Ovary (tissue), 9 donors: ENCODE data around the gene POC1A. TPM values are rescaled to one million over a fixed set of nuclear protein-coding genes. Genes with fewer than 3 reads are reported as not detected.

Source experiments
- DNase-seq, 5 donors: peaks; one replicate each; pipeline ENCODE4 v3.0.0-alpha.2; 2019 to 2020
- H3K27ac ChIP-seq, 2 donors: fragments of 200-600 bp; one replicate each; pipeline versions ENCODE4 v1.5.1 to v1.8.0; 2019 to 2022
- H3K27me3 ChIP-seq: fragments of 200-600 bp; one replicate; pipeline ENCODE4 v1.8.0; 2022
- H3K36me3 ChIP-seq: fragments of 200-600 bp; sonication (generic); one replicate; pipeline ENCODE4 v1.5.1; 2019
- H3K4me1 ChIP-seq: one replicate; pipeline ENCODE4 v1.8.1; 2013; ENCODE audit warnings: mild to moderate bottlenecking, moderate library complexity; ENCODE audit not compliant: insufficient read depth
- H3K4me3 ChIP-seq: fragments of 200-600 bp; sonication (generic); one replicate; pipeline ENCODE4 v1.5.1; 2017
- H3K9me3 ChIP-seq, 2 donors: fragments of 200-600 bp in 1 of 2; sonication (generic) in 1 of 2; one replicate each; pipeline versions ENCODE4 v1.5.1 to v1.8.1; 2013 to 2019; ENCODE audit warnings: mild to moderate bottlenecking in 1 of 2, moderate library complexity in 1 of 2
- CTCF ChIP-seq, 3 donors: fragments of 450-650 bp in 2 of 3; fragments of 200-600 bp in 1 of 3; IDR thresholded peaks; one replicate each; pipeline versions ENCODE4 v1.5.1 to v1.8.0; 2016 to 2022; ENCODE audit warnings: antibody characterized with exemption in 3 of 3, mild to moderate bottlenecking in 1 of 3
- EP300 ChIP-seq: sonication (generic); formaldehyde crosslinking; IDR thresholded peaks from one replicate; pipeline ENCODE4 v1.6.1; 2017; ENCODE audit warnings: antibody characterized with exemption
- POLR2A ChIP-seq: fragments of 450-650 bp; IDR thresholded peaks from one replicate; pipeline ENCODE4 v1.6.1; 2017; ENCODE audit warnings: antibody characterized with exemption, mild to moderate bottlenecking, moderate library complexity
- WGBS, 3 donors: extraction: QIAGEN DNeasy Blood & Tissue Kit in 1 of 3; methylation state at CpG; one replicate each; pipeline versions ENCODE4 v1.1.5 to v1.1.7; 2013 to 2017; 5-methylcytosine and 5-hydroxymethylcytosine counted together
- intact Hi-C, 4 donors: fragments of 100-400 bp; cut with DNase I; formaldehyde crosslinking; loops; one replicate each; pipeline versions ENCODE4 v1.11.0 to v1.15.1; 2022 to 2023
- polyA plus RNA-seq, 2 donors: library from polyadenylated mRNA; stranded (reverse); fragments of 200-250 nt in 1 of 2; fragments of 350-450 nt in 1 of 2; fragmentation: Illumina TruSeq in 1 of 2; extraction: RNeasy Lipid Tissue Mini Kit (QIAGEN cat#74804) in 1 of 2; gene quantifications; one replicate each; pipeline ENCODE4 v1.2.3, GENCODE V29; 2013 to 2014
- total RNA-seq, 7 donors: library from RNA; depleted of rRNA in 2 of 7; stranded (reverse); fragments of >200 nt in 2 of 7; fragmentation: NEBNext Ultra II Directional in 3 of 7; extraction: Animal tissue kit (Norgen Biotek cat#: 25700) in 3 of 7; gene quantifications; one replicate each; pipeline versions ENCODE4 v1.1.0 to v1.2.4, GENCODE V29; 2016 to 2023
- donor health status: DM: no; HTN: no; CAD: no; lungs with moderate emphysema.
- donor health status: DM: no; HTN: no; CAD: no.
- donor health status: Bipolar disorder and iron deficiency.
- donor health status: DM: yes; HTN: yes; CAD: no.
- donor health status: DM: no; HTN: no; CAD: no.
- donor health status: DM: yes; HTN: yes; CAD: no.

Gene POC1A
- total and polyA plus RNA-seq, 9 donors = 0.53 to 1.8 (median 1.3) TPM

- Histone ChIP-seq H3K9me3 (no peaks in the 10 kb centered on the region), H3K36me3 (no peaks in the 10 kb centered on the region), H3K4me3 (no peak overlapping the region), H3K27ac (no peak overlapping the region), H3K27me3 (no peaks in the 10 kb centered on the region), H3K4me1 (no peaks in the 10 kb centered on the region)
- DNase-seq = peak in 1 of 5 donors; percentile 16
- WGBS, 3 donors = 90 to 98% (median 97%) methylated on average over 5 of the region's 5 CpGs
- intact Hi-C loops = no loop called here
- no peak for TF ChIP-seq CTCF (IDR thresholded peaks at IDR 0.05)
- no peak for TF ChIP-seq EP300
- no peak for TF ChIP-seq POLR2A
These were observed 70.6 kb downstream of the POC1A start for GRCh38 chr3:52083556-52084087.

- Histone ChIP-seq H3K27me3 (no peaks in the 10 kb centered on the region), H3K4me1 (peaks cover 2% of the 10 kb centered on the region), H3K9me3 (no peaks in the 10 kb centered on the region), H3K4me3 (no peak overlapping the region), H3K36me3 (no peaks in the 10 kb centered on the region), H3K27ac (no peak overlapping the region)
- DNase-seq = peak in 1 of 5 donors; percentile 9
- TF ChIP-seq CTCF (IDR thresholded peaks at IDR 0.05) (no peak), EP300 (no peak), POLR2A (no peak)
- 92 to 95% (median 94%) methylated on average over 8 of the region's 8 CpGs for WGBS, 3 donors
- intact Hi-C loops = no loop called here
These were observed 71.3 kb downstream of the POC1A start for GRCh38 chr3:52082951-52083350.

DNA sequence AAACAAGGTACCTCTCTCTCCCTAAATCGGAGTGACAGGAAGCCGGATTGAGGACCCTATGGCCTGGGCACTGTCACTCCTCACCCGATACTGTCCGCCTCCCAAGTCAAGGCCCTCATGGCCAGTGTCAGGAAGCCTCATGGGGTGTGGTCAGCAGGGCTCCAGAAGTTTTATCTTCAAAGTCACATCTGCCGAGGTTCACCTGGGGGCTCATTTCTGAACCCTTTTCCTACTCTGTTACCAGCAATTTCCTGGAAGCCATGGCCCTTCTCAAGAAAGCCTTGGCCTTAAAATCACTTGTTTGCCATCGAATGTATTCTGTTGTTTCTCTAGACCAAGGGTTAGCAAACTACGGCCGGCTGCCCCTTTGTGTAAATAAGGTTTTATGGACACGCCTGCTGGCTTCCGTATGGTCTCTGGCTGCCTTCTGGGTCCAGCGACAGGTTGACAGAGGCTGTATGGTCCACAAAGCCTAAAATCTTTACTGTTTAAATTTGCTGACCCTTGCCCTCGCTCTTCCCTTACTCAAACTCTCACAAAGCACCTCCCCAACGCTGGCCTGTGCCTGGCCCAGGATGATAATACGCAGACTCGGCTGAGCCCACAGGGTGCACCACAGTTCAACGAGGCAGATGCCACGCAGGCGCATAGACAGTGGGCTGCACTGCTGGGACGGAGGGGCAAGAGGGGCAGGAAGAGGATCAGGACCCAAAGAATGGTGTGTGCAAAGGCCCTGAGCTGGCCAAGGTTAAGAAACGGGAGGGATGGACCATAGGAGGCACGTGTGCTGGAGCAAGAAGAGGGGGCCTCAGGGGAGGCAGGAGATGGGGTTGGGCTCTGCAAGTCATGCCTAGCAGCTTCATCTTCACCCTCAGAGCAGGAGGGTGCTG is 73.1 kb downstream of the POC1A start:
- intact Hi-C loops = no loop called here
- peaks cover 11% of the 10 kb centered on the region for H3K4me1 ChIP-seq

GRCh38 chr3:52079958-52080357 is 74.3 kb downstream of the POC1A start:
- Histone ChIP-seq H3K4me1 (peaks cover 11% of the 10 kb centered on the region), H3K27me3 (no peaks in the 10 kb centered on the region), H3K36me3 (no peaks in the 10 kb centered on the region), H3K9me3 (no peaks in the 10 kb centered on the region), H3K4me3 (no peak overlapping the region), H3K27ac (no peak overlapping the region)
- WGBS, 3 donors = 86 to 91% (median 88%) methylated on average over 5 of the region's 5 CpGs
- DNase-seq = peak in 1 of 5 donors; percentile 9
- TF ChIP-seq POLR2A (no peak), CTCF (IDR thresholded peaks at IDR 0.05) (no peak), EP300 (no peak)
- intact Hi-C loops = no loop called here

More for the DNA sequence above, 73.1 kb downstream of the POC1A start:
- no peaks in the 10 kb centered on the region for H3K36me3 ChIP-seq
- DNase-seq = peak in 1 of 5 donors; percentile 11
- TF ChIP-seq CTCF (IDR thresholded peaks at IDR 0.05) (no peak), EP300 (no peak), POLR2A (no peak)
- H3K27ac ChIP-seq = no peak overlapping the region
- H3K4me3 ChIP-seq = no peak overlapping the region
- no peaks in the 10 kb centered on the region for H3K27me3 ChIP-seq
- 81 to 86% (median 84%) methylated on average over 21 of the region's 21 CpGs for WGBS, 3 donors
- H3K9me3 ChIP-seq = no peaks in the 10 kb centered on the region
